GM20431 (cell line): ENCODE results near the gene FHIT.

Experiments used
- in situ Hi-C: fragments of 300-500 bp; cut with MseI, MboI; formaldehyde crosslinking; loops from one replicate; pipeline ENCODE4 v1.15.0; 2020; ENCODE audit warnings: low sequenced_read_pairs; ENCODE audit not compliant: unreplicated experiment

Gene FHIT

DNA sequence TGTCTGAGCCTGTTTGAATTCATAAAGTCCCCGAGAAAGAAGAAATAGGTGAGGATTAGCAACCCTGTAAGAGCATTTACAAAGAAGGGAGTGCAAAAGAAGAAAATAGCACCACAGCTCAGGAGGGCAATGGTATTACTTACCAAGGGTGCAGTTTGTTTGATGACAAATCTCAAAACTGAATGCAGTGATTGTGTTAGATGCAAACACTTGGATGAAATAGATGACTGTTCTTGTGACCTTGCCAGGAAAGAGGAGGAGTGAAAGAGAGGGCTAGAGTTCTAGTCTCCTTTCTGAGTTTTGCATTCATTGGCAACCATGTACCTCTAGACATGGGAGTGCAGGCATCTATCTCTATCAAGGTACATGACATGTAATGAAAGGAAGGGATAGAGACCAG is 1170.6 kb downstream of the FHIT start:
- in situ Hi-C loops = no loop called here

DNA sequence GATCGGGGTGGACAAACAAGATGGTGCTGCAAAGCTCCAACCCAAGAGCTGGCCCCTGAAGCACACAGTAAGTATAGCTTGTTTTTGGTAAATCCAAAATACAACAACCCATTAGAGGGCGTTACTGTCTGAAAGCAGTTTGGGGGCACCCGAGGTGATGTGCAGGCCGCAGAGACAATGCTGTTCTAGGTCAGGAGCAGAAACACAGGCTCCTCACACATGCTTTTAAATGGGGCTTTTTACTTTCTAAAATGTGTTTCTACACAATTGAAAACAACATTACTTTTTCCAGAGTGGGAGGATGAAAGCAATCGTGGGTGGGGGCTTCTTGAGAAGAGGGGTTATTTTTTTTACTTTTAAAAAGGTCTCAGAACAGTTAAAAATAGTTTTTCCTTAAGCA is 1172.2 kb downstream of the FHIT start:
- in situ Hi-C loops = no loop called here

DNA sequence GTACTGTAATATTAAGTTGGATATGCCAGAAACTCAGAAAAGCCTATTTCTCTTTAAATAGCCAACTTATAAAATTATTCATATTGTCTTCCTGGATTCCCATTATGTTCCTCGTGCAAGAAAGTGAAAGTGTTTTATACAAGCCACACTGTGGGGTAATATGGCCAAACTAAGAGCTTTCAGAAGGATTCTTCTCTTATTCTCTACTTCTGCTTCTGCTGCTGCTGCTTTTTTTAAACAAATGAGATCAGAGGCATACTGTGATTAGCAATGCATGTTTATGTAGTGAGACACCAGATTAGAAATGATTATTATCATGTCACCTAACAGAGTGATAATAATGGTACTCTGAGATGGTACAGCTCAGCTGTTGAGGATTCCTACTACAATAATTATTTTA is 1174.9 kb downstream of the FHIT start:
- in situ Hi-C loops = no loop called here

DNA sequence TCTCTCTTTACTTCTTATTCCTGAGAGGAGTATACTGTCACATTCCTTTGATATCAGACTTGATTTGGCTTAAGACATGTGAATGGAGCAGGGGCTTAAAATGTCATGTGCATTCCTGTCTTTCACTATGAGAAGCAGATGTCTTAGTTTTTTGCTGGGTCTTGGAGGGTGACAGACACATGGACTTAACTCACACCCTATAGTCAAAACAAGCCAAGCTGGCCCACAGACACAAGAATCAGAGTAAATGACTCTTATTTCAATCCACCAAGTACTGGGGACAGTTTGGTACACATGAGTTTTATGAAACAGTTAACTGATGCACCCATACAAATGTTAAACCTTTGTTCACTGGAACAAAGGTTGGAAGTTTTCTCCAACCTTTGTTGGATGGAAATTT is 1177.3 kb downstream of the FHIT start:
- in situ Hi-C loops = no loop called here

DNA sequence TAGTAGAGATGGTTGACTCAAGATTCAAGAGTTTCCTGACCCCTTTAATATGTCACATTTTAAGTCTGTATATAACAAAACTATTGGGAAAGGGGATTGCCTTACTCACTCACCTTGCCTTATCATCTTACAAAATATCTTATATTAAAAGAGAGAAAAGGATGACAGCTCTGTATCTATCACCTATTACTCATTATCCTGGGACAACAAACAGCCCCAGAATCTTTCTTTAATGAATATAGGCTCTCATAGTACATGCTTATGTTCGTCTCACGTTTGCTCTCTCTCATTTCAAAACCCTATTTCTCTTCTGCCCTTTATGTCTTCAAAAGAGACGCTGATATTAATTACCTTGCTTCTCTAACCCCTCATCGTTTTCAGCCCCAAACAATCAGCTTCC is 1178.0 kb downstream of the FHIT start:
- in situ Hi-C loops = no loop called here

DNA sequence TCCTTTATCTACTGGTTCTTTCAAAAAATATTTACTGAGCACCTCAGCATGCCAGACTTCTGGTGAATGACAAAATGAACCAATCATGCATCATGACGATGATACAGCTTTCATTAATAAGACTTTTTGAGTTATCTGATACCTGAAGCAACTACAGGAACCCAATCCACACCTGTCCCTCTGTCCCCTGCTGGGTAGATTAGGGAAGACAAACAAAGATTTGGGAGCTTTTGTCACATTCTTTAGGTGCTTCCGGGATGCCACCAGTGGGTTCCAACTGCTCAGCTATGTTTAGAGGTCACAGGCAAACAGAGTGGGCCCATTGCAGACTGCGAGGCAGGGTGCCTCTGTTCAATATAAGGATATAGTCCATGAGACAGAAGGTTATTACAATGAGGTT is 1180.9 kb downstream of the FHIT start:
- in situ Hi-C loops = no loop called here

DNA sequence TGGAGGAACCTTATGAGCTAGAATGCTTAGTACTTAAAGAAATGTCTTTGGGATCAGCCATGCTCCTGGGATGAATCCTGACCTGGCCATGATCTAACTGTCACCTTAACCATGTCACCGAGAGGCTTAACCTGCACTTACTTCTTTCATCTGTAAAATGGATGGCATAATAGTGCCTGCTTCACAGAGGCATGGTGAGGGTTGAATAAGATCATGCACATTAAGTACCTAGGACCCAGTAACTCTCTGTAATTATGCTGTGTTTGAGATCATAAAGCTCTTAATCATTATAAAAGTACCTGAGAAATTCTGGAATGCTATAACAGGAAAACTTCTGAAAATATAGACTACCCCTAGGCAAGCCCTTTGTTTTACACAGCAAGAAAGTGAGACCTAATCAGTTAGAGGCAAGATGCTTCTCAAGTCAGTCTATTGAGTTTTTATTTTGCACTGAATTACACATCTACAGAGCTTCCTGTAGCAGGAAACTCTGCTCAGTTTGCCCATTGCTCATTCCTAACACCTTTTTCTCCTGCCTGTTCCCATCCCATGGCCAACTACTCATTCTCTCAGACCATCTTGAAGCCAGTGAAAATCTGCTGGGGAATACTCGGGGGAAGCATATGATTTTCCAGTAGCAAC is 1185.9 kb downstream of the FHIT start:
- in situ Hi-C loops = no loop called here

DNA sequence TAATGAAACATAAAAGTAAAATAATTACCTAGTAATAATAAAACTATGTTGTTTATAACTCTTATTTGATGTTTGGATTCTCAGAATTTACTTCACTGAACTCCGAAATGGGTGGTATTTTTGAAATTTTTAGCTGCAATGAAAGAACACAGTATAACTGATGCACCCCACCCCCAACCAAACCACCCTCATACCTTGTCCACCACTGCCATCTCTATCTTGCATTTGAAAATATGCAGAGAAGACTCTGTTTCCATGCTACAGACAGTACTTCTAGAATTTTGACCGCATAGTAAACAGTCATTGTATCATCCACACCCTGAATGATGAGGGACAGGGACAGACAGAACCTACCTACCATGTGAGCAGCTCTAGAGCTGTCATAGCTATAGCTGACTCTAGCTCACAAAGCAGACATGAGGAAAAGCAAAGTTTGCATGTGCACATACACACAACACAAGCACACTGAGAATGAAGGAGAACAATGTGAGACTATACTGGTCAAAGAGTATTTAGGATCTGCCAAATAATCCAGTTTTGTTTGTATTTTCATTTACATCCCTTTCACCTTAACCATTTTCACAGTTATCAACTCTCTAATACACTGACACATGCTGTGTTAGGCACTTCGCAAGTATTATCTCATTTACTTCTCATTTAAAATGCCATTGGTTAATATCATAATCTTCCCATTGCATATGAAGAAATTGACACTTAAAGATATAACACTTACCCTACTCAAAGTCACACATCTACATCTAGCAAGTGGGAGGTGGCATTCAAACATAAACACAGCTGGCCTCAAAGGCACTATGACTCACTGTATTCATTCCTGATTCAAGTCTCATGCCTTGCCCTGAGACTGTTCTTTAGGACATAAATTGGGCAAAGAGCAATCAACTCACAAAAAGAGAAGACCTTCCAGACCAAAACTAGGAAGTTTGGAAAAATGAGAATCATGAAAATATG is 1186.8 kb downstream of the FHIT start:
- in situ Hi-C loops = no loop called here

DNA sequence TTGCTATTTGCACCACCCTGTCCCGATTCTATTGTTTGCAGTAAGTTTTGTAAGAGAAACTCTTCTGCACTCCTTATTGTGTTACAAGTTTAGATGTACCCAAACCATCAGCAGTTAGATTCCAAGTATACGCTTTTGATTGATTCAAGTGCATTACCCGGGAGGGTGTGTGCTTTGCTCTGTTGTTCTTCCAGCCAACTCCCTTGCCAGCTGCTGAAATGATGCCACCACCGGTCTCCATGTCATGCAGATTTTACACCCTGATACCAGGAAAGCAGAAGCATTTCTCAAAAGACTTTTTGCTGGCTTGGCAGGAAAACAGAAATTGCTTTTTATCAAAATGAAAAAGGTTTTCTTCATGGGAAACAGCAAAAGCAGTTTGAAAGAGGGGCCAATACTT is 1194.8 kb downstream of the FHIT start:
- in situ Hi-C loops = no loop called here

DNA sequence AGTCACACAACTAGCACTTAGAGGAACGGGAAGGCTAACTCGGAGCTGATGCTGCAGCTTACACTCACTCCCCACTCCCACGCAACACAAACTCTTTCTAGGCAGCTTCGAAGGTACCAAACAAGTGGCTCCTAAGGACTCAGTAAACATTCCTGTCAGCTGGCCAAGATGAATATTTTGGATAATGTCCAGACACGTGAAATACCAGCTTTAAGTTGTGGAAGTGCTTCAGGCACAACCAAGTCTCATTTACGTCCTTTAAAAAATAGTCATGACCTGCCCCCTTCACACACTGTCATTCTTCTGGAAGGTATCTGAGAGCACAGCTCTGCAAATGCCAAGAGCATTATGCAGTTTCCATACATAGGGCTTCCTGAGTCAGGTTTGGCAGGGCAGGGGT is 1195.5 kb downstream of the FHIT start:
- in situ Hi-C loops = no loop called here

DNA sequence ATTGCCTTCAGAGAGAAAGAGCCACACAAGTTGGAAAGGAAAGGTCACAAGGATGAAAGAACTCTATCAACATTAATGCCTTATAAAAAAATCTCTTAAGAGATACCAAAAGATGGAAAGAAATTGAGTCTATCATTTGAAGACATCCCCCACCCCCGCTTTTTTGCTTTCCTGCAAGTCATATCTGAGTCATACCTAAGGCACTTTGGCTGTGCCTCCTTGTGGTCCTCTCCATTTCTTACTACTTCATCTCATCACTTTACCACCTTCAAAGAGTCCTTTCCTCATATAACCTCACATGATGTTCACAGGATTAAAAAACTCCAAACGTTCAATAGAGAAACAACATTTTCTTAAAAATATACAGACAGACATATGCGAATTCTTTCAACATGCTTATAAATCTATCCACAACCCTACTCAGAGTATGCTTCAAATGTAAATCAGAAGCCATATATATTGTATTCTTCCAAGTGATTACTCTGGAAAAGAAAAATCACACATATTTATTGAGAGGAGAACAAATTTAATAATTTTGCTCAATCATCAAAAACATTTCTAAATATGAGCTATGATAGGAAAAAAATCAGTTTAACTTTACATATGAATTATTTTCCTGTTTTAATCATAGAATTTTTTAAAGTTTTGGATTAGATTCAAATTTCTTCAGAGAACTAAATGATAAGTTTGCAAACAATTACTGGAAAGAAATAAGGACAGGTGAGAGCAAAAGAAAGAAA is 1197.6 kb downstream of the FHIT start:
- in situ Hi-C loops = no loop called here

DNA sequence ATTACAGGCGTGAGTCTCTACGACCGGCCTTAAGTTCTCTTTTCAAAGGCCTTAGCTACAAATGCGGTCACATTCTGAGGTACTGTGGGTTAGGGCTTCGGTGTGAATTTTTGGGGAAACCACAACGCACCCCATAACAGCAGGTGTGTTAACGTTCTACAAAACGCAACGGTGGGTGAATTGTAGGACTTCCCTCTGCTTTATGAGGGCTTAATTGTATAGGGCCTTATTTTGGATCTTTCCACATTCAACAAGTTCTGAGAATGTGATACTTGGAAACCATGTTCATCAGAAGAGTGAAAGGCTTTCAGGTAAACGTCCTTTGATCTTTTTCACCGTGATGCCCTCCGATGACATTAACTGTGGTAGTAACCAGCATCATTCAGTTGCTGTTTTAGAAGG is 1202.8 kb downstream of the FHIT start:
- in situ Hi-C loops = no loop called here

DNA sequence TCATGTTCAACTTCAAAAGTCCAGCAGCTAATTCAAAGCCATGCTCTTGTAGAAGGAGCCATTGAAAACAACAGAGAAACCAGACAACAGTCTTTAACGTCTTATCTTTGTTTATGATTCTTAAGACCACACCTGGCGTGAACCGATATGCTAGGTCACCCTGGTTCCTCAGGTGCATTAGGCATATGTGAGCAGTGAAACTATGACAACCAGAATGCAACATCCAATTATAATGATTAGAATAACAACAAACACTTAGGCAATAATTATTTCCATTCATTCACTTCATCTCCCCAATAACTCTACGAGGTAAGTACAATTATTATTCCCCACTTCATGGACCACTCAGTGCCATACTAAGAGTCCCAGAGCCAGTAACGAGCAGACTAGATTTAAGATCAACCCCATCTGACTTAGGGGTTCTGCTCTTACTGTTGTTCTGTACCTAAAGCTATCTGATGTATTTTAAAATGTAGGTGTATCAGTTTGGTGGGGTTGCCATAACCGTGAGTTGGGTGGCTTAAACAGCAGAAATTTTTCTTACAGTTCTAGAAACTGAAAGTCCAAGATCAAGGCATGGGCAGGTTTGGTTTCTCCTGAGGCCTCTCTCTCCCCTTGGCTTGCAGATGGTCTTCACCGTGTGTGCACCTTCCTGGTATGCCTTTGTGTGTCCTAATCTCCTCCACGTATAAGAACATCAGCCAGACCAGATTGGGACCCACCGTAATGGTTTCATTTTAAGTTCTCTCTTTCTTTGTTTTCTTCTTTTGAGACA is 1203.6 kb downstream of the FHIT start:
- in situ Hi-C loops = no loop called here

DNA sequence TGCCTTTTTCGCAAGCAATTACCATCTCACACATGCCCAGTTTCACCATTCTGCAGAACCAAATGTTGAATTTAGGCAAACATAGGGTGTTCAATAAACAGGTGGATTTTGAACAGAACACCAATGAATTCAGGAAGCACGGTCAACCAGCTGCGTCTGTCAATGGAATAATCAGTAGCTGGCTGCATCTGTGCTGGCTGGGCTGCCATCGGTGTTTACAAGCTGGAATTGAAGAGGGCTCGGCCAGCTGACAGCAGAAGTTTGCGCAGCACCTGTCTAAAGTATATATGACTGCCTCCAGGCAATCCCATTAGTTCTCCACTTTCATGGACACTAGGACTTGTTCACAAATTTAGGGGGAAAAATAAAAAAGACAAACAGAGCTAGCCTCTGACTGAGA is 1205.0 kb downstream of the FHIT start:
- in situ Hi-C loops = no loop called here

DNA sequence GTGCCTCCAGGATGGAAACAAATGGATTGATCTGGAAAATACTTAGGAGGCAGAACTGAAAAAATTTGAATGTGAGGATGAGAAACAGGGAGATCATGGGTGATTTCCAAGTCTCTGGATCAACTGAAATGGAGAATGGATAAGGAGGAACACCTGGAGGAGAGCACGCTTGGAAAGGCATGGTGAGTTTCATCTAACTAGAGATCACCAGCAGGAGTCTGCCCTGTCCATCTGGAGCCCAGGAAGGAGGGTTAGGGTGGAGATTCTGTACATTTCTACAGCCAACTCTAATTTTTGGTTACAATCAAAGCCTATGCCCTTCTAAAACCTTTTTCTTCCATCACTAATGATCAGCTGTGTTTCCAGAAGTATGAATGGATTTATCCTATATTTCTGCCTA is 1205.6 kb downstream of the FHIT start:
- in situ Hi-C loops = no loop called here

DNA sequence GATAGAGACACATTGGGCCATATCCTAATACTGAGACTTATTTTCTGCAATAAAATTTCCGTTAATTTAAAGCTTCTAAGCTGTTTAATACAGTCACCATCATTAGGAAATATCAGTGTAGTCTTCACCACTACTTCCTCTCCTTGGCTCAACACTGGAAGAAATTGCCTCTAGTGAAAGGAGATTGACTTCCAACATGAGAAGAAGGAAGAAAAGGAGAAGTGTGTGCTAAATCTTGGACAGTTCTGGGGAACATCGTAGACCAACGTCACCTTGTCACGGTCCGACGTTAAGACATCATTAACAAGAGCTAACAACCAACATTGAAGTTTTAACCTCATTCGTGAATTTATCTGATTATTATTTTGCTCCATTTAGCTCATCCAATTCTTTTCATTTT is 1214.4 kb downstream of the FHIT start:
- in situ Hi-C loops = no loop called here

DNA sequence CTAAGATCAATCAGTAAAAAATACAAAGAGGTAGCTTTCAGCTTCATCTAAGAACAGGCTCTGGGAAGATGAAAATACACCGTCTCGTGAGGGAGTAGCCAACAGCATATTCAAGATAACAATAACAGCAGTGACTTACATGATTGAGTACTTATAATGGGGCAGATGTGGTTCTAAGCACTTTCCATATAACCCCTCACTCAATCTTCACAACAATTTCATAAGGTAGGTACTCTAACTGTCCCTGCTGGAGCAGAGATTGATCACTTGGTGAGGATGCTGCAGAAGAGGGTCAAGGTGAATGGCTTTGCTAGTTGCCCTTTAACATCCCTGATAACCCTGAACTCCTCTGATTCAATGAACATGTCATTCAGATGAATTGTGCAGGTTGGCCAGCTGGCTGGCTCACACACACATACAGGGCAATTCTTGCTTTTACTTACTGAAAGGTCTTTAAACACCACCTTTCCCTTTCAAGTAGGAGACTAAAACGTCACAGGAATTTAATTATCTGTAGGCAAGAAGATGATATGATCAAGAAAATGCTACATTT is 1217.3 kb downstream of the FHIT start:
- in situ Hi-C loops = no loop called here

DNA sequence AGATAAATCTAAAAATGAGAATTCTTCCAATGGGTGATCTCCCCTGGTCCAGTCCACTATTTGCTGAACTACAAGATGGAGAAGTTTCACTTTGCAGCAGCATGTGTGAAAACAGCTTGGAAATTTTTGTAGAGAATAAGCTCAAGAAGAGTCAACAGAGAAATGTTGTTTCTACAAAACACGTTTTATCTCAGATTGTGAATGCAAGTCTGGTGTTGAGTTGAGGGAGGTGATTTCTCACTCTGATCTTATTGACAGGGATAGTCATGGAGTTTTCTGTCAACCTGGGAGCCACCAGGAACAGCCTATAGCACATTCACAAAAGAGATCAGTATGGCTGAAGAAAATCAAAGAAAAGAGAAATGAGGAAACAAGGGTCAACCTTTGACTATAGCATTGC is 1220.3 kb downstream of the FHIT start:
- in situ Hi-C loops = no loop called here

DNA sequence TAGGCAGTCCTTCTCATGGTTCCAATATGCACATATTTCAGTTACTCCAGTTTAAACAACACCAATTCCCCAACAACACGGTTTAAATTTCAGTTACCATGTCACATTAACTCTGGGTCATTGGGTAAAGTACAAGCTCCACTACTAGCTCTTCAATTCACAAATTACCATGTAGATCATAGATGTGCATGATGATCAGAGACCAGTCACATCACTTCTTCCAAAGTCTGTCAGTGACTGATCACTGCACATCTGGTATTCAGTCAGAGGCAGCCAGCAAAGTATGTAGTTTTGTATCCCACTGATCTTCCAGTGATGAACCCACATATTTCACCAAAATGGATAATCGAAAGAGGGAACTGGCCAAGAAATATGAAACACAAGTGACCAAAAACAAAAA is 1223.0 kb downstream of the FHIT start:
- in situ Hi-C loops = no loop called here

DNA sequence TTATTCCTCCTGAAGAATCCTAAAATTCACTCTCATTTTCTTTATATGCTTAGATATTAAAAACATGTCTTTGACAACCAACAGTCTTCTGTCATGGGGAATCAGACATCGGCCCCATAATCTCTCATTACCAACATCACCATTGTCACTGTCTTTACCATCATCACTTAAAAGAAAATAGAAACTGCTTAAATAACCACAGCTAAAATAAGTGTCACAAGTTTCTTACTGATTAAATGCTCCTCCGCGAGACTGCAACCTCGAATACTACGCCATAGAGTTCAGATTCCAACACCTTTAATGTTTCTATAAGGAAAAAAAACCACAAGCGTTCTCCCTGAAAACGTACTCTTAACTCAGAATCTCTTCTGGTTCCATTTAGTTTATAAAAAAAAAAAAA is 1223.9 kb downstream of the FHIT start:
- in situ Hi-C loops = no loop called here
